HepG2 (cell line): ENCODE results near the gene CENPW. TPM values are rescaled to one million over a fixed set of nuclear protein-coding genes. Genes with fewer than 3 reads are reported as not detected.

ENCODE experiments used
- ATAC-seq: fragments of 200-7000 bp; cut with Tn5 transposase; 3 replicates; pipeline ENCODE4 v1.9.1; 2020; ENCODE audit warnings: mild to moderate bottlenecking, moderate library complexity
- BruUV-seq: library from RNA; stranded (reverse); fragments of 400-500 nt; replicated peaks from 2 replicates; lab custom pipeline; 2021; lab: Mats Ljungman, UMichigan
- CTCF ChIA-PET: fragments of 300-600 bp; formaldehyde crosslinking; extraction: SDS; loops from one replicate; lab custom pipeline; 2021; ENCODE audit warnings: low total read pairs, inconsistent platforms, low intra/inter-chr PET ratio; lab: Yijun Ruan, JAX
- POLR2A ChIA-PET: fragments of 350-600 bp; sonication (Branson Sonifier 250); formaldehyde crosslinking; loops from one replicate; lab custom pipeline; 2020; ENCODE audit warnings: antibody characterized with exemption, inconsistent platforms; lab: Yijun Ruan, JAX
- DNase-seq: peaks from one replicate; pipeline ENCODE4 v3.0.0-alpha.2; 2015; ENCODE audit warnings: low spot score
- FAIRE-seq: peaks from 3 replicates; lab custom pipeline; 2011; peaks lifted over from hg19 to GRCh38; lab: Jason Lieb, UNC
- H2AFZ ChIP-seq: one replicate; pipeline ENCODE4 v1.6.1; 2011; ENCODE audit warnings: low read length, inconsistent platforms
- H3K27ac ChIP-seq: fragments of 300-600 bp; 3 replicates; pipeline ENCODE4 v1.8.0; 2011; ENCODE audit warnings: mixed run types, mild to moderate bottlenecking, mixed read lengths, low read length, inconsistent platforms; ENCODE audit not compliant: insufficient read depth; ENCODE audit errors: extremely low read length
- H3K27me3 ChIP-seq, 2 experiments: fragments of 200-600 bp in 1 of 2; 2 replicates in 1 of 2; 3 replicates in 1 of 2; pipeline versions ENCODE4 v1.6.0 to v1.8.0; 2011; ENCODE audit warnings: low read length in 2 of 2, mild to moderate bottlenecking in 2 of 2, moderate library complexity in 2 of 2, inconsistent platforms in 1 of 2; ENCODE audit not compliant: insufficient read depth in 2 of 2, control insufficient read depth in 1 of 2
- H3K36me3 ChIP-seq, 2 experiments: fragments of 200-600 bp in 1 of 2; replicated peaks in 1 of 2; 2 replicates in 1 of 2; 3 replicates in 1 of 2; pipeline versions ENCODE4 v1.5.1 to v1.8.0; 2011; ENCODE audit warnings: low read length in 2 of 2, inconsistent platforms in 1 of 2; ENCODE audit not compliant: insufficient read depth in 2 of 2, control insufficient read depth in 1 of 2
- H3K4me1 ChIP-seq: 2 replicates; pipeline ENCODE4 v1.5.1; 2012; ENCODE audit warnings: low read length, inconsistent platforms; ENCODE audit not compliant: insufficient read depth
- H3K4me2 ChIP-seq: 2 replicates; pipeline ENCODE4 v1.6.0; 2011; ENCODE audit warnings: low read depth, low read length, inconsistent platforms
- H3K4me3 ChIP-seq, 3 experiments: fragments of 200-600 bp in 1 of 3; sonication (generic), shearing (Covaris generic) in 1 of 3; replicated peaks in 1 of 3; 2 replicates each; pipeline ENCODE4 v1.5.1; 2011 to 2016; ENCODE audit warnings: low read length in 3 of 3, inconsistent platforms in 2 of 3, low read depth in 2 of 3, mild to moderate bottlenecking in 2 of 3, control low read depth in 1 of 3, mixed read lengths in 1 of 3; ENCODE audit not compliant: insufficient read depth in 1 of 3
- H3K79me2 ChIP-seq: one replicate; pipeline ENCODE4 v1.6.1; 2011; ENCODE audit warnings: low read length, inconsistent platforms; ENCODE audit not compliant: insufficient read depth
- H3K9ac ChIP-seq: 2 replicates; pipeline ENCODE4 v1.6.0; 2011; ENCODE audit warnings: mild to moderate bottlenecking, low read depth, low read length, inconsistent platforms; ENCODE audit not compliant: insufficient read depth
- H3K9me3 ChIP-seq: 2 replicates; pipeline ENCODE4 v1.5.1; 2012; ENCODE audit warnings: mild to moderate bottlenecking, low read length
- H4K20me1 ChIP-seq: 2 replicates; pipeline ENCODE4 v1.6.0; 2011; ENCODE audit warnings: inconsistent platforms, mild to moderate bottlenecking, low read length, moderate library complexity; ENCODE audit not compliant: insufficient read depth
- ATAD3A ChIP-seq: sonication (generic); formaldehyde crosslinking; IDR thresholded peaks from 2 replicates; pipeline ENCODE4 v1.4.0; 2020; ENCODE audit warnings: missing genetic modification reagents
- GLMP ChIP-seq: sonication (generic); formaldehyde crosslinking; IDR thresholded peaks from 2 replicates; pipeline ENCODE4 v1.9.0; 2021; ENCODE audit warnings: missing genetic modification reagents, mild to moderate bottlenecking, borderline replicate concordance
- TMF1 ChIP-seq: sonication (generic); formaldehyde crosslinking; IDR thresholded peaks from 2 replicates; pipeline ENCODE4 v1.8.1; 2022; ENCODE audit warnings: low read depth, missing genetic modification reagents
- TOE1 ChIP-seq: sonication (generic); formaldehyde crosslinking; IDR thresholded peaks from 2 replicates; pipeline ENCODE4 v1.4.0; 2020; ENCODE audit warnings: mild to moderate bottlenecking, missing genetic modification reagents
- TSC22D2 ChIP-seq: sonication (generic); formaldehyde crosslinking; IDR thresholded peaks from 2 replicates; pipeline ENCODE4 v1.5.1; 2020; ENCODE audit warnings: missing genetic modification reagents, mild to moderate bottlenecking, borderline replicate concordance
- ZBTB38 ChIP-seq: sonication (generic); formaldehyde crosslinking; IDR thresholded peaks from 2 replicates; pipeline ENCODE4 v1.5.1; 2020; ENCODE audit warnings: mild to moderate bottlenecking, missing genetic modification reagents
- ZNF101 ChIP-seq: sonication (generic); formaldehyde crosslinking; IDR thresholded peaks from 2 replicates; pipeline ENCODE4 v1.4.0; 2020; ENCODE audit warnings: mild to moderate bottlenecking, low read depth, missing genetic modification reagents, borderline replicate concordance
- ZNF335 ChIP-seq: sonication (generic); formaldehyde crosslinking; IDR thresholded peaks from 2 replicates; pipeline ENCODE4 v1.4.0; 2020; ENCODE audit warnings: missing genetic modification reagents
- ZNF337 ChIP-seq: sonication (generic); formaldehyde crosslinking; IDR thresholded peaks from 2 replicates; pipeline ENCODE4 v1.5.1; 2020; ENCODE audit warnings: missing genetic modification reagents, low read depth, mild to moderate bottlenecking, borderline replicate concordance
- ZNF704 ChIP-seq: sonication (generic); formaldehyde crosslinking; IDR thresholded peaks from 2 replicates; pipeline ENCODE4 v1.8.1; 2023; ENCODE audit warnings: mild to moderate bottlenecking, inconsistent platforms, moderate library complexity, missing genetic modification reagents, borderline replicate concordance
- ZNF83 ChIP-seq: sonication (generic); formaldehyde crosslinking; IDR thresholded peaks from 2 replicates; pipeline ENCODE4 v1.4.0; 2020; ENCODE audit warnings: missing genetic modification reagents, mild to moderate bottlenecking, borderline replicate concordance
- ZSCAN5A ChIP-seq: sonication (generic); formaldehyde crosslinking; IDR thresholded peaks from 2 replicates; pipeline ENCODE4 v1.8.0; 2022; ENCODE audit warnings: mild to moderate bottlenecking, missing genetic modification reagents, borderline replicate concordance
- in situ Hi-C: cut with HindIII; loops from 2 replicates; pipeline ENCODE4 v1.10.0; 2017; ENCODE audit warnings: low pct_unique_long_range_greater_than_20kb; ENCODE audit not compliant: extremely low pct_ligation_motif_present
- intact Hi-C: fragments of 100-400 bp; cut with micrococcal nuclease; formaldehyde crosslinking; loops from one replicate; pipeline ENCODE4 v1.10.0; 2022; ENCODE audit not compliant: unreplicated experiment
- polyA plus RNA-seq, 8 experiments: library from polyadenylated mRNA; depleted of rRNA in 3 of 8; stranded (reverse) in 7 of 8; unstranded in 1 of 8; fragments of >200 nt; fragmentation: Illumina TruSeq in 4 of 8; extraction: Trizol in 4 of 8; gene quantifications; 2 replicates each; pipeline versions ENCODE4 v1.2.1 to v1.2.3, GENCODE V29; 2011 to 2016; ENCODE audit warnings: low read depth in 4 of 8, missing spikeins in 1 of 8, mixed read lengths in 1 of 8; ENCODE audit not compliant: insufficient read depth in 1 of 8
- total RNA-seq, 5 experiments: library from RNA; depleted of rRNA; stranded (reverse); fragments of >200 nt; fragmentation: Illumina TruSeq; extraction: Trizol; gene quantifications; 2 replicates each; pipeline ENCODE4 v1.2.3, GENCODE V29; 2016; ENCODE audit warnings: low read depth in 1 of 5

CENPW gene
- total and polyA plus RNA-seq, 2 of the 13 experiments (the other 11 are each of a cell fraction or from before 2014, with no cell fraction given): 8.6 to 94.7 TPM

- TF ChIP-seq TMF1 (CRISPR knock-in tag) (no peak), TSC22D2 (CRISPR knock-in tag) (no peak)
Observed at GRCh38 chr6:126300126-126300525, 39.8 kb upstream of the CENPW start (continued).

GRCh38 chr6:126300735-126301134 is 39.2 kb upstream of the CENPW start:
- H2AFZ ChIP-seq: no peak overlapping the region
- H3K79me2 ChIP-seq: no peaks in the 10 kb centered on the region
- H3K27me3 ChIP-seq: no peaks in the 10 kb centered on the region
- ChIA-PET CTCF (no interaction called here), POLR2A (no interaction called here)
- no peaks in the 10 kb centered on the region for H3K36me3 ChIP-seq
- ATAC-seq (no peak), DNase-seq (no peak), FAIRE-seq (no peak)
- H3K27ac ChIP-seq: no peak overlapping the region
- no peaks in the 10 kb centered on the region for H3K4me1 ChIP-seq
- in situ Hi-C loops: no loop called here
- no peak for TF ChIP-seq ZSCAN5A (CRISPR knock-in tag)
- no peak for TF ChIP-seq ZNF83 (CRISPR knock-in tag)
- TF ChIP-seq ZBTB38 (CRISPR knock-in tag): no peak
- TF ChIP-seq, all 625 proteins: peak for 0
- intact Hi-C loops: no loop called here
- Histone ChIP-seq H3K9ac (no peak overlapping the region), H4K20me1 (no peaks in the 10 kb centered on the region), H3K9me3 (no peaks in the 10 kb centered on the region), H3K4me2 (no peak overlapping the region), H3K4me3 (no peak overlapping the region)
- BruUV-seq: no TSS peak

GRCh38 chr6:126302191-126302590 is 37.7 kb upstream of the CENPW start:
- H3K9ac ChIP-seq: no peak overlapping the region
- intact Hi-C loops: no loop called here
- no peak for ATAC-seq

More at GRCh38 chr6:126302191-126302590, 37.7 kb upstream of the CENPW start:
- in situ Hi-C loops: no loop called here
- Histone ChIP-seq H4K20me1 (no peaks in the 10 kb centered on the region), H3K4me2 (no peak overlapping the region), H3K9me3 (no peaks in the 10 kb centered on the region), H3K36me3 (no peaks in the 10 kb centered on the region), H3K79me2 (no peaks in the 10 kb centered on the region), H3K27me3 (no peaks in the 10 kb centered on the region), H3K27ac (no peak overlapping the region), H3K4me1 (no peaks in the 10 kb centered on the region), H3K4me3 (no peak overlapping the region), H2AFZ (no peak overlapping the region)
- TF ChIP-seq ZNF335 (CRISPR knock-in tag) (no peak), ZNF704 (no peak), GLMP (CRISPR knock-in tag) (no peak), ZNF337 (CRISPR knock-in tag) (no peak), ZNF101 (no peak), TOE1 (CRISPR knock-in tag) (no peak), ATAD3A (CRISPR knock-in tag) (no peak)
- FAIRE-seq: no peak
- POLR2A ChIA-PET: no interaction called here
- no TSS peak for BruUV-seq
- DNase-seq: no peak
- CTCF ChIA-PET: no interaction called here
